HG02884 (cell line): ENCODE results near the gene AKAP13.
"Not testable (repeated sequence)": the region's sequence is repeated elsewhere in the genome, so short reads cannot be mapped to it uniquely, and the experiment has no call there.

Experiments used
- ATAC-seq: cut with Tn5 transposase; IDR thresholded peaks from one replicate; pipeline ENCODE4 v1.9.1; 2021; ENCODE audit warnings: mild to moderate bottlenecking, moderate library complexity; ENCODE audit not compliant: unreplicated experiment

The AKAP13 gene

DNA sequence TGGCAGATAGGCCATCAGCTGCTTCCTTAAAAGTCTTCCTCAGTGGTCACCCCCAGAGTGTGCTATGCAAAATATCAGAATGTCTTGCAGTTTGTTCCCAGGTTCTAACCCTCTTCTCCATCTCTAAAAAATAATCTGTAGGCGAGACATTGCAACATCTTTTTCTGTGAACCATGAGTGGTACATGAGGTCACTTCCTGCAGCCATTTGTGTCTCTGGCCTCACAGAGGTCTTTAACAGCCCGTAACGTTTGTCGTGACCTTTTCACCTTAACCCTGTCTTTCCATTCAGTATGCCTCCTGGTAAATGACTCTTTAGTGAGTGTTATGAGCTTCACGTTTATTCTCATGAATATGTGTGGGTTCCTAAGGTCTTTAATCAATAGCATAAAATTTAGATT is 269.0 kb downstream of the AKAP13 start:
- no peak for ATAC-seq

DNA sequence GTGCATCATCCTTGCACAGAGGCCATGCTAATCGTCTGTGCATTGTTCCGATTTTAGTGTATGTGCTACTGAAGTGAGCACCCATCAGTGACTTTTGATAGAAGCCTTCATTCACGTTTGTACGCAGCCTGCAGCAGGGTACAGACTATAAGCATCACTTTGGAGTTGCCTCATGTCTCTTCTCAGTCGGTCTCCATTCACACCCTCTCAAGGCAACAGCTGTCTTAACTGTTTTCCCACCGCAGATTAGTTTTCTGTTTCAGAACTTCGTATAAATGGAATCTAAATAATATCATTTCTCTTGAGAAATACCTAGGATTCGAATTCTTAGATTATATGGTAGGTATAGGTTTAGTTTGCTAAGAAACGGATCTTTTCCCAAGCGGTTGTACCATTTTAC is 271.1 kb downstream of the AKAP13 start:
- ATAC-seq = no peak

DNA sequence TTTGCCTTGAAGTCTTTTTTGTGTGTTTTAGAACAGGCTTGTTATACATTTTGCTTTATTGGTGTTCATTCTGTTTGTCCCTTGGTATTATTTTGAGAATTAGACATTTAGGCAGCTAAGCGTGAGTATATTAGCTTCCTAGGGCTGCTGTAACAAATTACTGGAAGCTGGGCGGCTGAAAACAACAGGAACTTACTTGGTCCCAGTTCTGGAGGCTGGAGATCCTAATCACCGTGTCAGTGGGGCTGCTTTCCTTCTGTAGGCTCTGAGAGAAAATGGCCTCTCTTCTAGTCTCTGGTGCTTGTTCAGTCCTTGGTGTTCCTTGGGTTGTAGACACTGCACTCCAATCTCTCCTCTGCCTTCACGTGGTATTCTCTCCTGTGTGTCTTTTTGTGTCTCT is 272.1 kb downstream of the AKAP13 start:
- no peak for ATAC-seq

DNA sequence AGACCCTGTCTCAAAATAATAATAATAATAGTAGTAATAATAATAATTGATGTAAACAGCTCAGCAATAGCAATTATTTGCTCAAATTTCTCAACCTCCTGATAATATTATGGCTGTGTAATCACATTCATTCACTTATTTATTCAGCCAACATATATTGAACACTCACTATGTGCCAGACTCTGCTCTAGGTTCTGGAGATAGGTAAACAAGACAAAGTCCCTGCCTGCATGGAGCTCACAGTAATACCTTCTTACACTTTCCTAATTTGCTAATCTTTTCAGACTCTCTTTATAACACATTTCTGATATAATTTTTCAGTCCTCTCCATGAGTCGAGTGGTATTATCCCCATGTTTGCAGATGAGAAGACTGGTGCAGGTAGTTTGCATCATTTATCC is 276.7 kb downstream of the AKAP13 start:
- ATAC-seq = no peak

DNA sequence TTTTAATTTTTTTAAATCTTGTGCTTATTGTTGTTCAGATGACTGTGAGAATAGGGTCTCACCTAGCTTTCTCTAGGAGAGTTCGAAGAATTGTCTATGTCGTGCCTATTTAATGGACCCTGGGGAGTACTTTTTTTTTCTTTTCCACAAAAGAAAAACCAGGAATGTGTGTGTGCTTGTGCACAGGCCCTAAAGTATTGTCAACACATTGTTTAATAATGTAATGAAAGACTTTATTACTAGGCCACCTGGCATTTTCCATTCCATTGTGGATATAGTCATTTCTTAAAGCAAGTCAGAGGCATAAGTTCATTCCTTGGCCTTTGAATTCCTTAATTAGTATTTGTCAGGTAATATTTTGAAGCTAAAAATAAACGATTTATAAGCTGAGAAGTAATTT is 278.4 kb downstream of the AKAP13 start:
- ATAC-seq = no peak

DNA sequence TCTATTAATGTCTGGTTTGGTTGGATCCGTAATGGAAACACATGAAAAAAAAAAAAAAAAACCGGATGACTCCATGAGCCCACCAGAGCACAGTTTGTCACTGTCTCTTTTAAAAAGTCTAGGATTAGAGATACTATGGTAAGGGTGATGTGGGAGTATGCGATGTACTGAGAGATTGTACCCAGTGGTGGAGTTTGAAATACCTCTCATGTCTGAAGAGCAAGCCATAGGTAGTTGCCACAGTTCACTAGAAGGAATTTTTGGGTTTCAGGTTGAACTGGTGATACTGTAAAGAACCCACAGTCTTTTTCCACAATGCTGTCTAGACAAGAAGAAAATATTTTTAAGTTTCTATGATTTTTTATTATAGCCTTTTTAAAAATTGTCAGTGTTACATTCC is 281.5 kb downstream of the AKAP13 start:
- no peak for ATAC-seq

DNA sequence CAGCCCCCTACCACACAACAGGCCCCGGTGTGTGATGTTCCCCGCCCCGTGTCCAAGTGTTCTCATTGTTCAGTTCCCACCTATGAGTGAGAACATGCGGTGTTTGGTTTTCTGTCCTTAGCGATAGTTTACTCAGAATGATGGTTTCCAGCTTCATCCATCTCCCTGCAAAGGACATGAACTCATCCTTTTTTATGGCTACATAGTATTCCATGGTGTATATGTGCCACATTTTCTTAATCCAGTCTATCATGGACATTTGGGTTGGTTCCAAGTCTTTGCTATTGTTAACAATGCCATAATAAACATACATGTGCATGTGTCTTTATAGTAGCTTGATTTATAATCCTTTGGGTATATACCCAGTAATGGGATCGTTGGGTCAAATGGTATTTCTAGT is 285.3 kb downstream of the AKAP13 start:
- not testable (repeated sequence) for ATAC-seq

DNA sequence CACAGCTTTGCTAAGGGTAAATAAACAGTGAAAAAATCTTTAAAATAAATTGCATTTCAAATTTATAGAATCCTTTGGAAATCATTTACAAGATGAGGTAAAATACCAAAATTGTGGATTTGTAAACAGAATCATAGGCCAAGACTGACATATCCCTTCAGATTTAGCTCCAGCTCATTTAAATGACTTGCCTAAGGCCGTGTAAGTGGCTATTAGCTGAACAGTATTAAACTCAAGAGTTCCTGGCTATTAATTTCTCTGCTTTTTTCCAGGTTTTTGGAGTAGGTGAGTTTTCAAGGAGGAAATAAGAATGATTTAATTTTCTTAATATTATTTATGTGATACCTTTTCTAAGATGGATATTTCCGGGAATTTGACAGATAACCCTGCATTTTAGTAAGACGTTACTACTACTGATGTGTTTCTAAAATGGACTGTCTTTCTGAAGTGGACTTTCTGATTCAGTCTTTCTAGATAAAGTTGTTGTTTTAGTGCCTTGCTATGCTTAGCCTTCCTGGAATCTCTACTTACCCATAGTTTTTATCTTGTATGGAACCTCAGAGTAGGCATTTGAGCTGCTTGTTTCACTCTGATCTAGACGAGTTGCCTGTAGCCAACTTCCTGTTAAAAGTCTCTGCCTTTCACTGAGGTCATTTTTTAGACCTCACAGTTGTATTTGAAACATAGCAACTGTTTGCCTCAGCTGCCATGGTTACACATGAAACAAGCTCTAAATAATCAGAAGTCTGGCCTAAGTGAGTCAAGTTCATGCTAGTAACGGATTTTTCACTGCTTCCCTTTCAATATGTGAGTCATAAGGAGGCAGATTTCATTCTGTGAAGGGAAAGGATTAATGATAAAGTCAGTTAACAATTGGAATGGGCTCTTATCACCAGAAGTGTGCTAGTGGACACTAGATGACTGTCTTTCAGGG is 287.4 kb downstream of the AKAP13 start:
- ATAC-seq = peak; percentile 86

DNA sequence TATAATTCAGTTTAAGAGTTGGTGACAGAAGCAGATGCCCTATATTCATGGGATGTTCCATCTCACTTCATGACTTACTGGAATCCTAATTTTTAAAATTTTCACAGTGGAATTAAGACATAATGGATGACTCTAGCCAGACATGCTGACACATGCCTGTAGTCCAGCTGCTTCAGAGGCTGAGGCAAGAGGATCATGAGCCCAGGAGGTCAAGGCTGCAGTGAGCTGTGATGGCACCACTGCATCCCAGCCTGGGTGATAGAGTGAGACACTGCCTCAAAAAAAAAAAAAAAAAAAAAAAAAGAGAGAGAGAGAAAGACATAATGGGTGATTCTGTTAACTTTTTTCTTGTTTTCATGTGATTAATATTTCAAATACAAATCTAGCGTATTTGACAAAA is 290.8 kb downstream of the AKAP13 start:
- ATAC-seq = no peak

DNA sequence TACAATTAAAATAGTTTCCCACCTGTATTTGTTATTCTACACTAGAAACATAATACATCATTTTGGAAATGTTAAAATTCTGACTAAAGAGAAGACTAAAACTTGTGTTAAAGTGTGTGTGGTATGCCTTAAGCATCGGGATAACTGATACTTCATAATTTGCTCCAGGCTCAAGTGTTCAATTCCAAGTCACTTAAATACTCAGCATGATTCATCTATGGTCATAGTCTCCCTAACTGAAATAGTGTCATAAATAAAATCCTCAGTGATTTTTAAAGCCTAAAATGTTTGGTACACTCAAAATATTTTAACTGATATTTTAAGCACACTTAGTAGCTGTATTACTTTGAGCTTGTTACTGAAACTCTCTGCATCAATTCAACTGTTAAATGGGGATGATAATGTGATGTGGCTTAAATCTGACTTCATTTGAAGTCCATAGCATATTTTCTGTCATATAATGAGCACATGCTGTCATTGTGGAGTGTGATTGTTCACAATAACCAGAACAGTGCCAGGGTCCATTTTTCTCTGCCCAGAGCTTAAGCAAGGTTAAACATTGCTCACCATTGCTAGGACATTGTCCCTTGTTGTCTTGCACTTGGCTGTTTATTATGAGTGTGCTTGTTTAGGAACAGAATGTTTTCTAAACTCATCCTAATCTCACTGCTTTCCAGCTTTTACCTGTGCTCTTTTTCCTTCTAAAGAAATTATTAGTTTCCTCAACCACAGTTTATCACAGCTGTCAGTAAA is 292.1 kb downstream of the AKAP13 start:
- no peak for ATAC-seq

DNA sequence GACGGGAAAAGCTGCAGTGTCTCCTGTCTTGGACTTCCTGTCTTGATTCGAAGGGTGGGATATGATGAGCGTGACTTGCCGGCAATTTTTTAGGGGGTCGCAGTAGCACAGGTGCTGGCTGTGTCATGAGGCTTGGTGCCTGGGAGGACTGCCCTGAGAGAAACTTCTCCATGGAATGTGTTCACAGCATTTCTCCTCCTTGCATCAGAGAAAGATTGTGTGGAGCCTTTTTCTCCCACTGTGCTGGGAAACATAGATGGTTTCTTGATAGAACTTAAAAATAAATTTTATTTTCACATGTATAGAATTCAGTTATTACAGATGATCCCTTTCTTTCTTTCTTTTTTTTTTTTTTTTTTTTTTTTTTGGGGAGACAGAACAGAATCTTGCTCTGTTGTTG is 292.9 kb downstream of the AKAP13 start:
- ATAC-seq = no peak

DNA sequence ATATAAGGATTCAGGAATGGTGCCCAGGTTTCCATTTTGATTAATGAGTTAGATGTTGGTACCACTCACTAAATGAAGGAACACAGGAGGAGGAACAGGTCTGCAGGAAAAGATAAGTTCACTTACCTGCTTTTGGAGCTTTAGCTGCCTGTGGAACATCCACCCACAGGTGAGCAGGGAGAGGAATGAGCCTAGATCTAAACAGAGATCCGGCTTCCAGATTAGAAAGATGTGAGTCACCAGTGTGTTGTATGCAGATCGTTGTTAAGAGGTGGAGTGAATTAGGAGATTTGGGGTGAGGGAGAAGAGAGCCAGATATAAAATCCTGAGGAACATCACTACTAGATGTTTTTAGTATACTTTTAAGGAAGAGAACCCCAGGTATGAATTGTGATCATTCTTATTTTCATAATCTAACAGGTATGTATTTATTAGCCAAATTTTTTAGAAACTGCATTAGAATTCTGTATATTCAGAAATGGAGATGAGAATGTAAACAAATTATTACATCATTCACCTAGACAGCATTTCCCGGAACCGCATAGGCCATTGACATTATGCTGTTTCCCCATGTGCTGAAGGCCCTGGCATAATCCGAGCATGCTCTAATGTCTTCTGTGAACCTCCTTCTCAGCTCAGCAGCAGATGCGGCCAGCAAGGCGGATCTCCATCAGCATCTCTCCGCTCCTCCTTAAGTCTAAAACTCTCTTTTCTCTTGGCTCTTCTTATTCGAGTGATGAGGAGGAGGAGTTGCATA is 296.1 kb downstream of the AKAP13 start:
- no peak for ATAC-seq

DNA sequence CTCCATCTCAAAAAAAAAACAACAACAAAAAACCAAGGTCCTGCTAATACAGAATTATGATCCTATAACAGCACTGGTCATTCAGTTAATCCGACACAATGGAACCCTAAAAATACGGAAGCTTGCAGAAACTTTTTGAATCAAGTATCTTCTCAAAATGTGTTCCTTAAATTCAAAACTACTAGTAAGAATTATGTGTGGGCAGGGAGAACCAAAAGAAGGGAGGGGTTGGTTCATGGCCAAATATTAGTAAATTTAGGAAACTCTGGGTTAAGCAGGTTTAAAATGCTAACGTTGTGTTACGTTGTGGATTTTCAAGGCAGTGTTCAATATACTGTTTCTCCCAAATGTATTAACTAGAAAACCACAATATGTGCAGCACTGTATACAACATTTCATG is 298.8 kb downstream of the AKAP13 start:
- no peak for ATAC-seq

DNA sequence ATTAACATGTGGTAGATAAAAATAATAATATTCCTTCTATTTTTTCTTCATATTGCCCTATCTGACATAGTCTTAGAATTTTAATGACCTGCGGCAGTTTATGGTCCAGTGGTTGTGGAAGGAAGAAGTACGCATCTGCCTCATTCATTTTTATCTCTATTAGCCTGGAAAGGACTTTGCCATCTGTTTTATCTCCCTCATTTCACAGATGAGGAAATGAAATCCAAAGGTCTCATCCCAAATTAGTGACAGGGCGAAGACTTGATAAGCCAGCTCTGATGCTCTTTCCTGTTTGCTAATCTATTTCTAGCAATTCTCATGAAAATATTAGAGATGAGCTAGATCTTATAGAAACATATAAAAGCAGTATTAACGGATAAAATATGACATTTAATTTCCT is 301.0 kb downstream of the AKAP13 start:
- ATAC-seq = no peak

DNA sequence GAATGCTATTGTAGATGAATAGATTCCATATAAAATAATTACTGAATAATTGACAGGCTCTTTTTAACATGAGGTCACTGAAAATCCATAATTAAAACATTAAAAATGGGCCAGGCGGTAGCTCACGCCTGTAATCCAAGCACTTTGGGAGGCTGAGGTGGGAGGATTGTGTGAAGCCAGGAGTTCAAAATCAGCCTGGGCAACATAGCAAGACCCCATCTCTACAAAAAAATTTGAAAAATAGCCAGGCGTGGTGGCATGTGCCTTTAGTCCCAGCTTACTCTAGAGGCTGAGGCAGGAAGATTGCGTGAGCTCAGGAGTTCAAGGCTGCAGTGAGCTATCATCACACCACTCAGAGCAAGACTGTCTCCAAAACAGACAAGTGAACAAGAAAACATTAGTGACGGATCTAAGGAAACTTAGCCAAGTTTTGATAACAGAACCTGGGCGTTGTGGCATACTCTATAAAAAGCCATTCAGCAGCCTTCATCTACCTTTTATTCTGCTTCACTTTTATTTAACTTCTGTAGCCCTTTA is 303.8 kb downstream of the AKAP13 start:
- ATAC-seq = no peak

DNA sequence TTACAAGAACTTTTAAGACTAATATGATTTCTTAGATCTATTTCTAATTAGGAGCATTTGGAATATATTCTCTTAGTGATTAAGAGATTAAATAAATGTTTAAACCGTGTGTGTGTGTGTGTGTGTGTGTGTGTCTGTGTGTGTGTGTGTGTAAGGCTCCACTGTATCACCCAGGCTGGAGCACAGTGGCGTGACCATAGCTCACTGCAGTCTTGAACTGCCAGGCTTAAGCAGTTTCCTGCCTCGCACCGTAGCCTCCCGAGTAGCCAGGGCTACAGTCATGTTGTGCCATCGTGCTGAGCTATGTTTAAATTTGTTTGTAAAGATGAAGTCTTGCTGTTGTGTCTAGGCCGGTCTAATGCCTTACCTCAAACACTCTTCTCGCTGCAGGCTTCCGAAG is 305.0 kb downstream of the AKAP13 start:
- ATAC-seq = no peak

DNA sequence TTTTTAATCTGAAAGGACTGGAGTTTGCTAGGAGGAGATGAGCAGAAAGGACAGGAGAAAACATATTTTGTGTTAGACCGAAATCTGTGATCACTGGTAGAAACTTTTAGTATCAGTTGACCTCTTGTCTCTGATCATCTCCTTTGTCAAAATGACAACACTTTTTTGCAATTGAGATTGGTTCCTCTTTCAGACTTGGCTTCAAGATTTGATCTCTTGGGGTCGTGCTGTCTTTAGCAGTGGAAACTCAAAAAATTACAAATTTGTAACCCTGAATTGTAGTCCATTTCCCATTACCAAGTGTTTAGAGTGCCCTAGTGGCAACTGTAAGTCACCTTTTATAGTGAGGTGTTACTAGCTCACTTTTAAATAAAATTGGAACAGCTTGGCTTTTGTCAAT is 306.9 kb downstream of the AKAP13 start:
- no peak for ATAC-seq

DNA sequence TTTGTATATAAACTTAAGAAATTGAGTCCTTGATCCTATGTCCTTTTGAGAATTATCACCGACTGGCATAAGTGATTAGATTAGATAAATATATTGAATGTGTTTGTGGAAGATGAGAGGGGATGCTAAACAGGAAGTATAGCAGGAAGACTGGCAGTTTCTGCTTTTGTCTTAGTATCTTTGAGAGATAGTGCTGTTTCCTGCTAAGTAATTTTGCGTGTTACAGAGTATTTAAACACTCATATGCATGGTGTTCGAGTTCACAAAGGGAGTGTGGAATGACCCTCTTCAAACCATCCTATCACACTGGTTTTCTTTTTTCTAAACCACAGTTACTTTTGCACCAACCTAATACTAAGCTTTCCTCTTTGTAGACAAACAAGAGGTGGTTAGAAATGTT is 308.3 kb downstream of the AKAP13 start:
- ATAC-seq = no peak

DNA sequence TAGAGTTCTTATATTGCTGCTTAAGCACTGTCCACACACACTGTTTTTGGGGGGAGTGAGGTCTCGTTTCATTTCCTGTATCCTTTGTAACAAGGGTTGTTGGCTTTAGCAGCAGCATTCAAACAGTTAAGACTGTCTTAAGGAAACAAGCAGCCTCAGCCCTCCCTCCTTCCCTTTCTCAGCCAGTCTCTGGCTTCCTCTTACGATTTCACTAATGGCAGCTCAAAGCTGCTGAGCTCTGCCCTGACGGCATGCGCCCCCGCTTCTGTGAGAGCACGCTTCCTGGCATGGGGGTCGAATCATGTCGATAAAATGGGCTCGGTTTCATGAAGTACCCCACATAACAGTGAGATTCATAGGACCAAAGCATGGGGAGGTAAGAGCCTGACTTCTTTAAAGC is 309.3 kb downstream of the AKAP13 start:
- peak; percentile 33 for ATAC-seq

DNA sequence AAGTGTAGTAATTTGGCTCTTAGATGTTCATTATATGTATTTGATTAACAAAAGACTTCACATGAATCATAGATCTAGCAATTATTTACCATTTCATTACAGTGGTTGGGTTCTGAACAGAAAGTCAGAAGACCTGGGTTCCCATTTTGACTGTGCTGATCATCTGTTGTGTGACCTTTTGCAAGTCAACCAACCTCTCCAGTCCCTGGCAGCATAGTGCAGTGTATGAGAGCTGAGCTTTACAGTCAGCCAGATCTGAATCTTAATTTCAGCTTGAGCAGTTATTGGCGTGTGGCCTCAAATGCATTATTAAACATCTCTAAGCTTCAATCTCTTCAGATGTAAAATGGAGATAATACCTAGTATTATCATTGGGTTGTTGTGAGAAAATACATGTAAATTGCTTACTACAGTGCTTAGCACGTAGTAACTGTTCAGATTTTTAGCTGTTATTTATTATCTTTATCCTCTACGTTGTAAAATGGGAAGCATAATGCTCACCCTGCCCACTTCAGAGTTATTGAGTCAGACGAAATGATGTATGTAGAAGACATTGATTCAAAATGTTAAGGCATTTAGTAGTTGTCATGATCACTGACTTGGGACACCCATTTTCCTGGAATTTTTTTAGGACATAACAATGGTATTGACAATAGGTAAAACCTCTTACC is 310.3 kb downstream of the AKAP13 start:
- peak; percentile 55 for ATAC-seq
